Measurements from ENCODE around the gene PTH2.
A peak's percentile ranks its signal among the peaks of the same experiment; 100 is the strongest.
"Not testable (repeated sequence)": the region's sequence is repeated elsewhere in the genome, so short reads cannot be mapped to it uniquely, and the experiment has no call there.

The PTH2 gene

GRCh38 chr19:49447485-49448431 lies 24.5 kb upstream of the PTH2 start:
- DNase-seq (ENCODE audit: low read depth) = no peak

- no peak for DNase-seq (ENCODE audit: low read depth)
Observed at GRCh38 chr19:49445997-49446396, 22.8 kb upstream of the PTH2 start.

- not testable (repeated sequence) for DNase-seq (ENCODE audit: low read depth)
Observed at GRCh38 chr19:49444100-49444700, 21.0 kb upstream of the PTH2 start.

GRCh38 chr19:49443366-49444099 lies 20.3 kb upstream of the PTH2 start:
- DNase-seq (ENCODE audit: low read depth) = peak; percentile 94

GRCh38 chr19:49442771-49443365 lies 19.6 kb upstream of the PTH2 start:
- DNase-seq (ENCODE audit: low read depth) = peak; percentile 70

GRCh38 chr19:49442354-49442753 lies 19.1 kb upstream of the PTH2 start:
- no peak for DNase-seq (ENCODE audit: low read depth)

- DNase-seq (ENCODE audit: low read depth) = no peak
Observed at GRCh38 chr19:49441960-49442350, 18.7 kb upstream of the PTH2 start.

- DNase-seq (ENCODE audit: low read depth) = no peak
Observed at GRCh38 chr19:49441210-49441959, 18.1 kb upstream of the PTH2 start, which contains the start of gene SLC17A7. SLC17A7 (minus strand) TSS chr19:49441527; CDS start chr19:49441379, 148 bp downstream.

GRCh38 chr19:49440439-49441209 lies 17.4 kb upstream of the PTH2 start:
- no peak for DNase-seq (ENCODE audit: low read depth)

- DNase-seq (ENCODE audit: low read depth) = no peak
Observed at GRCh38 chr19:49439836-49440235, 16.6 kb upstream of the PTH2 start.

GRCh38 chr19:49438261-49438660 lies 15.0 kb upstream of the PTH2 start:
- no peak for DNase-seq (ENCODE audit: low read depth)

- DNase-seq (ENCODE audit: low read depth) = no peak
Observed at GRCh38 chr19:49437231-49437630, 14.0 kb upstream of the PTH2 start.

- DNase-seq (ENCODE audit: low read depth) = no peak
Observed at GRCh38 chr19:49436381-49437017, 13.3 kb upstream of the PTH2 start.

GRCh38 chr19:49435670-49436069 lies 12.4 kb upstream of the PTH2 start:
- DNase-seq (ENCODE audit: low read depth) = no peak

GRCh38 chr19:49434907-49435583 lies 11.8 kb upstream of the PTH2 start:
- no peak for DNase-seq (ENCODE audit: low read depth)

- no peak for DNase-seq (ENCODE audit: low read depth)
Observed at GRCh38 chr19:49433240-49433901, 10.1 kb upstream of the PTH2 start.

GRCh38 chr19:49432141-49433073 lies 9.2 kb upstream of the PTH2 start:
- DNase-seq (ENCODE audit: low read depth) = no peak

GRCh38 chr19:49431330-49431749 lies 8.1 kb upstream of the PTH2 start:
- no peak for DNase-seq (ENCODE audit: low read depth)
